DMS53 (cell line): Measurements from ENCODE around the gene ACOT8.
"Not testable (repeated sequence)": the region's sequence is repeated elsewhere in the genome, so short reads cannot be mapped to it uniquely, and the experiment has no call there.

Experiments used
- DNase-seq: peaks from one replicate; lab custom pipeline; 2025; lab: John Stamatoyannopoulos, UW

The ACOT8 gene

DNA sequence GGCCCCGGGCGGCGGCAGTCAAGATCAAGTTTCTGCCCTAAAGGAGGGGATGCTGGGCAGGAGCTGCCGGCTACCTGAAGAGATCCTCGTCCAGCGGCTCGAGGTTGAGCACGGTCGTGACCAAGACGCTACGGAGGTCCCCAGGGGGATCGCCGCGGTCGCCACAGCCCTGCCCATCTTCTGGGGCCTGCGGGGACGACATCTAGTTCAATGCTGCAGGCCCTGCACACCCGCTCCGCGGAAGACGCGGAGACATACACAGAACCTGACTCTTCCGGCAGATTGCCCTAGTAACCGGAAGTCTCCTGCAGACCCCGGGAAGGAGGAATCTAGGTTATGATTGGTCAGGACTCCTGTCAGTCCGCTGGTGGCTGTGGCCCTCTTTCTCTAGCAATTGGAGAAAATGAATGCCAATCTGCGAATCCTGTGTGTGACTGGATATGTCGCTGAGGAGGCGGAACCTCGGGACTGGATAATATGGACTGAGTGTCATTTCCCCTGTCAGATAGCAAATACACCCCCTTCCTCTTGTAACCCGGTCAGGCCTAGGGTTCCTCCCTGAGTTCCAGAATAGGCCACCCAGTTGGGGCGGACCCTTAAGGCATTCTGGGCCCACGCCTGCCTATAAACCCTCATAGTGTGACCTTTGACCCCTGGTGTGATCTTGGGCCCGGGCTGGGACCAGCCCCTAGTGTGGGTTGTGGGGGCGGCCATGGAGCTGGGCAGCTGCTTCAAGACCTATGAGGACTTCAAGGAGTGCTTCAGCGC lies at the start of gene ACOT8, which contains the start of gene ZSWIM3:
Gene ACOT8, minus strand, starts transcription at position 279 of the 768 bp plus-strand sequence. Its CDS starts 77 bp downstream, at position 202.
Gene ZSWIM3, plus strand, starts transcription at position 501 of the 768 bp plus-strand sequence. Its CDS starts 212 bp downstream, at position 713.
- peak; percentile 100 for DNase-seq

DNA sequence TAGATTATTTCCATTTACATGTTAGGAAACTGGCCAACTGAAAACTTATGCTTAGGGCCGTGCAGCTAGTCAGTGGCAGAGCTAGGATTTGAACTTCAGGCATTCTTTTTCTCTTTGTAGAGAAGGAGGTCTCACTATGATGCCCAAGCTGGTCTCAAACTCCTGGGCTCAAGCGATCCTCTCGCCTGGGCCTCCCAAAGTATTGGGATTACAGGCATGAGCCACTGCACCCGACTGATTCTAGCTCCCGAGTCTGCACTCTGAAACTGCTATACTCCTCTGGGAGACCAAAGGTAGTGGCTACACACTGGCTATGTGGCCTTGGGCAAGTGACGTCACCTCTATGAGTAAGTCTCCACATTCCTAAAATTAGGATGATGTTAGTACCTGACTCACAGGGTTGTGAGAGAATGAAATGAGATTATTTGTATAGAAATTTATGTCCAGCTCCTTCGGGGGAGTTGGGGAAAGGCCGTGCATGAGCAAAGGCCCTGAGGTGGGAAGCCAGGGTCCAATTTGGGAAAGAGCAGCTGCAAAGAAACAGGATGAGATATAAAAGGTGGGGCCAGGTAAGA lies 48.4 kb upstream of the ACOT8 start:
- DNase-seq = no peak

DNA sequence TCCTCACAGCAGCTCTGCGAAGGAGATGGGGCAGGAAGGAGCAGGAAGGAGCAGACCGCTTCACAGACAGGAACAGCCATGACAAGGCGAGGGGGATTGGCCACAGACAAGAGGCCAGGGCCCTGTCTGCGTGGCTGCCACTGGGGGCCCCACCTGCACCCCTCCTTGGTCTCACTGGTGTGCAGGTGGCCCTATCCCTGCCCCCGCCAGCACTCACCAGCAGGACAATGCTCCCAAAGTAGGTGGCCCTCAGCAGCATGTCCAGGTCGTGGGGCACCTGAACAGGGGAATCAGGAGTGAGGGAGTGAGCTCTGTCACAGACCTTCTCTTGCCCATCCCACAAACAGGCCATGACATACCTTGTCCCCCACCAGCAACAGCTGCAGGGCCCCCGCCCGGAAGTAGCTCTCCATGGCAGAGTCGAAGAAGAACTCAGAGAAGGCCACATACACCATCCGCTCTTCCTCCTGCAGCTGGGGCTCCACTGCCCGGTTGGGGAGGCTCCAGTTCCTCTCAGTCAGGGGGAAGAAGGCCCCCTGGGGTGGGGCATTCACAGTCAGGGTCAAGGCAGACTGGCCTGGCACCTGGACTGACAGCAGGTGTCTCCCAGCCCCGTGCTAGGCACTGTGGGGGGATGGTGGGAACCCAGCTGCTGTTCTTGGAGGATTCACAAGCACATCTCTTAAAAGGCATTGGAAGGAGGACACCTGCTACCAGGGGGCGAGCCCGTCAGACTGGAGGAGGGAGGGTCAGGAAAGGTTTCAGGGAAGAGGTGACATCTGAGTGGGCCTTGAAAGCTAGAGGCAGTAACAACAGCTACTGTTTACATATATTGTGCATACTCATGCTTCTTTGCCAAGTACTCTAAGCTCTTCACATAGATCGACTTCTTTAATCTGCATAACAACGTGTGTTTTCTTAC lies 47.7 kb upstream of the ACOT8 start:
- DNase-seq = no peak

DNA sequence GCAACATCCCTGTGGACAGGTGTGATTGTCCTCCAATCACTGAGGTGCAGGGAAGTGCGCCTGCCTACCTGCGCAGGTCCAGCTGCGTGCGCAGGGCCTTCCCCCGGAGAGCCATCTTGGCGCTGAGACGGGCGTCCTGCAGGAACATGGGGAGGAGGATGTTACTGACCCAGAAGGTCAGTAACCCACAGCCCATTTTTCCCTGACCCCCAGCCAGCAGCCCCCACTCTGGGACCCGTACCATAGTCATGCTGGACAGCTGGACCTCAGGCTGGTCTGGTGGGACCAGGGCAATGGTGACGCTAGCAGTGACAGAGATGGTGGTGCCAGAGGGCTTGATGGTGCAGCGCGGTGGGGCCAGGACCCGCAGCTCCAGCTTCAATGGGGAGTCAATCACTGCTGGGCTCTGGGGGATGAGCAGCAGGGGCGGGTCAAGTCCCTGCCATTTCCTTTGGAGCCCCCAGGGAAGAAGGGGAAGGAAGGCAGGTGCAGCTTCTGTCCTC lies 45.1 kb upstream of the ACOT8 start:
- DNase-seq = no peak

DNA sequence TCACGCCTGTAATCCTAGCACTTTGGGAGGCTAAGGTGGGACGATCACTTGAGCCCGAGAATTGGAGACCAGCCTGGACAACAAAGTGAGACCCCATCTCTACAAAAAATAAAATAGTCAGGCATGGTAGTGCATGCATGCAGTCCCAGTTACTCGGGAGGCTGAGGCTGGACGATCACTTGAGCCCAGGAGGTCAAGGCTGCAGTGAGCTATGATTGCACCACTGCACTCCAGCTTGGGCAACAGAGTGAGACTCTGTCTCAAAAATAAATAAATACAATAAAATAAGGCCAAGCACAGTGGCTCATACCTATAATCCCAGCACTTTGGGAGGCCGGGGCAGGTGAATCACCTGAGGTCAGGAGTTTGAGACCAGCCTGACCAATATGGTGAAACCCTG lies 44.1 kb upstream of the ACOT8 start:
- not testable (repeated sequence) for DNase-seq

DNA sequence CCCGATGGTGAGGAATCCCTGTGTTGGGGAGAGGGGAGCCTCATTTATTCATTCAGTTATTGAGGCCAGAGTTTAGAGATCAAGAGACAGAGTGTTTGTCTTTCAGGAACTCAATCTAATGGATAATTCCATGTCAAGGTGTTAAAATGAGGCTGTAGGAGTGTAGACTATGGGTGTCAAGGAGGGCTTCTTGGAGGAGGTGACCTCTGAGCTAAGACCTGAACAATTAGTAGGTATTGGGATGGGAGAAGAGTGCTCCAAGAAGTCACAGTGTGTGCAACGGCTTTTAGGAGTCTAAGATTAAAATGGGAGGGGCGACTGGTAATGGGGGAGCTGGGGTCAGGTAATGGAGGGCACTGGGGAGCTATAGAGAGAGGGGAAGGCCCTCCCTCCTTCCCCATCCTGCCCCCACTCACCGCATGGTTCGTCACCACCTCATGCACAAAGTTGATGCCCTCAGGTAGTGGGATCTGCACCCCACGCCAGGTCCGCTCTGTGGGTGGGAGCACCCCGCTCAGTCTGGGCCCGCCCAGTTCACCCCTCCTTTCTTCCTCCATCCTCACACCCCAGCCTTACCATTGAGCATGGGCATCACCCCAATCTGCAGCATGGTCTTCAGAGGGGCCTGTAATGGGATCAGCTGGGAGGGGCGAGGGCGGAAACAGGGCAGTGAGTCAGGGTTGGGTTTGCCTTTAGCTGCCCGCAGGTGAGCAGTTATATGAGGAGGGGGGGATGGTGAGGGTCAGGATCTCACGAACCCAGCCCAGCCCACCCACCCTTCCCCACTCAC lies 42.0 kb upstream of the ACOT8 start:
- DNase-seq = no peak

DNA sequence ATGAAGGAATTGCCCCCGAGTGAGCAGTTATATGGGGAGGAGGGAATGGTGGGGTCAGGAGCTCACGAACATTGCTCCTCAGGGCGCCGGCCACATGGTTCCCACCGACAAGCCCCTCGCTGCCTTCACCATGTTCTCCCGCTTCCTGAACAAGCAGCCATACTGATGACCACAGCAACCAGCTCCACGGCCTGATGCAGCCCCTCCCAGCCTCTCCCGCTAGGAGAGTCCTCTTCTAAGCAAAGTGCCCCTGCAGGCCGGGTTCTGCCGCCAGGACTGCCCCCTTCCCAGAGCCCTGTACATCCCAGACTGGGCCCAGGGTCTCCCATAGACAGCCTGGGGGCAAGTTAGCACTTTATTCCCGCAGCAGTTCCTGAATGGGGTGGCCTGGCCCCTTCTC lies 41.1 kb upstream of the ACOT8 start:
- no peak for DNase-seq

DNA sequence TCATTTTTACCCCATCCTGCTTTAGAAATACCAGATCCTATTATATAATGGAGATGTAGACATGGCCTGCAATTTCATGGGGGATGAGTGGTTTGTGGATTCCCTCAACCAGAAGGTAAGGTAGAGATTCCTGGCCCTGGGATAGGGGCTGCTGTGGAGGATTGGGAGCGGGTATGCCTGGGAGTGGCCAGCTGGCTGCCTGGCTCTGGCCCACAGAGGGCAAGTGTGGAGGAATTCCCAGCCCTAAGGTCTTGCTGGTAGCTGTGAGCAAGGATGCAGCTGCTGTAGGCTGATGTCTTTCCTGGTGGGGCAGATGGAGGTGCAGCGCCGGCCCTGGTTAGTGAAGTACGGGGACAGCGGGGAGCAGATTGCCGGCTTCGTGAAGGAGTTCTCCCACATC lies 40.5 kb upstream of the ACOT8 start:
- no peak for DNase-seq

DNA sequence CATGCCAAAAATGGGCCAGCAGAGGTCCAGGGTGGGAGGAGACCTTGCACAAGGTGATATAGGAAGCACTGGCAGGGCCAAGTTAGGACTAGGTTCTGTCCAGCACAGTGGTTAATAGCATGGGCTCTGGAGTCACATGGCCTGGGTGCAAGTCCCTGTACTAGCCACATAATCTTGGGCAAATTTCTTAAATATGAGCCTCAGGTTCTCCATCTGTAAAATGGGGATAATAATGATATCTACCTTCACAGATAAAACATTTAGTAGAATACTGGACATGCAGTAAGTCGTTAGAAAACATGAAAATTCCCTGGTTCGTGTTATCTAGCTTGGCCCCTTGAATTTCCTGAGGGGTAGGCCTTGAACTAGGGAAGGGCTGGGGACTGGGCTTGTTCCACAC lies 40.1 kb upstream of the ACOT8 start:
- no peak for DNase-seq

DNA sequence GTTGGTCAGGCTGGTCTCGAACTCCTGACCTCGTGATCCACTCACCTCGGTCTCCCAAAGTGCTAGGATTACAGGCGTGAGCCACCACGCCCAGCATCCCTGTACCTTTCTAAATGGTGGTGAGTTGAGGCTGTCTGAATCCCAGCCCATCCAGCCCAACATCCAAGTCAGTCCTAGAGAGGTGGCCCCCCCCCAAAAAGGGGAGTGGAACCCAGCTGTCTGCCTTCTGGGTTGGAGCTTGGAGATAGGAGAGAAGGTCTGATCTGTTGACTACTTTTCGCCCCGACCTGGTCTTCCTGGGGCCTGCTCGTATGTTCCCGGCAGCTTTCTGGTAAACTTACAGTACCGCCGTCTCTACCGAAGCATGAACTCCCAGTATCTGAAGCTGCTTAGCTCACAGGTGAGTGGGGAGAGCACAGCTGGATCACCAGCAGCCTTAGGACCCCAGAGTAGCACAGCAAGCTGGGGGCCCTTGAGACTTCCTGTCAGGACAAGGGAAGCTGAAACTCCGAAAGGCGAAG lies 39.5 kb upstream of the ACOT8 start:
- DNase-seq = no peak

DNA sequence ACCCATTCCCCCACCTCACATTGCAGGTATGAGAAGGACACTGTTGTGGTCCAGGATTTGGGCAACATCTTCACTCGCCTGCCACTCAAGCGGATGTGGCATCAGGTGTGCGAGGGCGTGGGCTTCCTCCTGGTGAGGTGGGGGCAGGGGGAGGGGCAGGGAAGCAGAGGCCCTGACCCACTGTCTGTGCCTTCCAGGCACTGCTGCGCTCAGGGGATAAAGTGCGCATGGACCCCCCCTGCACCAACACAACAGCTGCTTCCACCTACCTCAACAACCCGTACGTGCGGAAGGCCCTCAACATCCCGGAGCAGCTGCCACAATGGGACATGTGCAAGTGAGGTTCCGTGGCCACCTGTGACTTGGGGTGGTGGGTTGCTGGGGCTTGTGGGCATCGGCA lies 37.6 kb upstream of the ACOT8 start:
- DNase-seq = no peak

DNA sequence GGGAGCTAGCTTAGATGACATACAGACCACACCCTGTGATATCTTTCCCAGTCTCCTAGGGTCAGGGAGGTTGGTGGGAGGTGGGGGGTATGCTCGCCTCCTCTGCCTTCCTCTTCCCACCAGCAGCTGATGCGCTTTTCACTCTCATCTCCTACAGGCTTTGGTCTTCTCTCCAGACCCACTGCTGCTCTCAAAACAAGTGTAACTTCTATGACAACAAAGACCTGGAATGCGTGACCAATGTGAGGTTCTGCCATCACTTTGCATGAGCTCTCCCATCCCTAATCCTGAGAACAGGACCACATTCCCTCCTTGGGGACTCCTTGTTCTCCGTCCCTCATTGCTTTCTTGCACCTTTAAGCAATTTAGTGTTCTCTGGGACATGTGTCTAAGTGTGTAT lies 36.6 kb upstream of the ACOT8 start:
- DNase-seq = no peak

DNA sequence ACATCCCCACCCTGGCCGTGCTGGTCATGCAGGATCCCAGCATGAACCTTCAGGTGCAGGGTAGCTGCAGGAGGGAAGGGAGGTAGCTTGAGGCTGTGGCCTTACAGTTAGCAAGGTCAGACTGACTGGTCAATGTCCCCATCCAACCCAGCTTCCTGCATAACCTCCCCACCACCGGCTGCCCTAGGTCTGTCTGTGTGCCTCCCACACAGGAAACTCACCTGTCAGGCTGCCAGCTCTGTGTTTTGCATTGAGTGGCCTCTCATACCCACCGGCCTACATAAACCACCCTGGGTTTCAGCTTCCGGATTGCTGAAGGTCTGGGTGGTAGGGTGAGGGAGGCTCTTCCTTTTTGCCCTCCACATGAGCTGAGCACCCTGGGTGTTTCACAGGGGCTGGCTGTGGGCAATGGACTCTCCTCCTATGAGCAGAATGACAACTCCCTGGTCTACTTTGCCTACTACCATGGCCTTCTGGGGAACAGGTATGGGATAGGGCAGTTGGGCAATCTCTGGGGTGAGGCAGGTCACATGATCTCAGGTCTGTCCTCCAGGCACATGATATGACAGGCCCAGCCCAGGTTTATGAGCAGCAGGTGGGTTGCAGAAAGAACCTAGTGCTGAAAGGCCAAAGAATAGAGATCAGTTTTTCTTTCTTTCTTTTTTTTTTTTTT lies 35.8 kb upstream of the ACOT8 start:
- DNase-seq = no peak

DNA sequence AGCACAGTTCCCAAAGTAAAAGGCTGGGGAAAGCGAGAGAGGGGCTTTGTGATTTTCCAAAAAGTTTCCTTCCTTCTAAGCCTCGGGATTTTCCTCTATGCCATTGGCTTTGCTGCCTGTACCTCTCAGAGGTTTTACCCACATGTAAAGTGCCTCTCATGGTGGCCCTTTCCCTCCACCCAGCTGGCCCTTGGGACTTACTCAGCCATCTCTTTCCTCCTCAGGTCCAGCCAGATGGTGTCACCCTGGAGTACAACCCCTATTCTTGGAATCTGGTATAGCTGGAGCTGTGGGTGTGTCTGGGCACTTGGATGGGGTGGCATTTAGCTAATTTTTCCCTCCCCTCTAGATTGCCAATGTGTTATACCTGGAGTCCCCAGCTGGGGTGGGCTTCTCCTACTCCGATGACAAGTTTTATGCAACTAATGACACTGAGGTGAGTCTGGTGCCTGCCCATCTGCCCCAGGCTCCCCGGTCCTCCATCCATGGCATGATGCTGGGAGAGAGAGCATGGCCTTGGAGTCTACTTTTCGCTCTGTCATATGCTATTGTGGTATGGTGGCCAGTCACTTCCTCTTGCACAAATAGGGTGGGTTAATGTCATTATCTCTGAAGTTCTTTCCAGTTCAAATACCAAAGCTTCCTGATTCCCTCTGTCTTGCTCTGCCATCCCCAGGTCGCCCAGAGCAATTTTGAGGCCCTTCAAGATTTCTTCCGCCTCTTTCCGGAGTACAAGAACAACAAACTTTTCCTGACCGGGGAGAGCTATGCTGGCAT lies 35.0 kb upstream of the ACOT8 start:
- peak; percentile 50 for DNase-seq

DNA sequence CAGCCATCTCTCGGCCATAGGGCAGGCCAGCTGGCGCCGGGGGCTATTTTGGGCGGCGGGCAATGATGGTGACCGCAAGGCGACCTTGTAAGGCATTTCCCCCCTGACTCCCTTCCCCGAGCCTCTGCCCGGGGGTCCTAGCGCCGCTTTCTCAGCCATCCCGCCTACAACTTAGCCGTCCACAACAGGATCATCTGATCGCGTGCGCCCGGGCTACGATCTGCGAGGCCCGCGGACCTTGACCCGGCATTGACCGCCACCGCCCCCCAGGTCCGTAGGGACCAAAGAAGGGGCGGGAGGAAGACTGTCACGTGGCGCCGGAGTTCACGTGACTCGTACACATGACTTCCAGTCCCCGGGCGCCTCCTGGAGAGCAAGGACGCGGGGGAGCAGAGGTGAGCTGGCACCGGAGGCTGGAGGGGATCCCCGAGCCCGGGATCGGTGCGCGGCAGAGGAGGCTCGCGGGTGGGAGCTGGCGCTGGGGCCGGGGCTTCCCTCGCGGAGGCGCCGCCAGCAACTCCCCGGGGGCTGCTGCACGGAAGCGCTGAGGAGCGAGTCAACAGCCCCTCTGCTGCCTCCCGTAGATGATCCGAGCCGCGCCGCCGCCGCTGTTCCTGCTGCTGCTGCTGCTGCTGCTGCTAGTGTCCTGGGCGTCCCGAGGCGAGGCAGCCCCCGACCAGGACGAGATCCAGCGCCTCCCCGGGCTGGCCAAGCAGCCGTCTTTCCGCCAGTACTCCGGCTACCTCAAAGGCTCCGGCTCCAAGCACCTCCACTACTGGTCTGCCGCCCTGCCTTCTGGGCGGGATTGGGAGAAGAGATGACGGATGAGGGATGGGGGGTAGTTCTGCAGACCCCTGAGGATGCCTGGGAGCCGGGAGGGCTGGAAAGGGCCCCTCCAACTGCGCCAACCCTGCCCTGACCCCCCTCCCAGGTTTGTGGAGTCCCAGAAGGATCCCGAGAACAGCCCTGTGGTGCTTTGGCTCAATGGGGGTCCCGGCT lies 34.1 kb upstream of the ACOT8 start, which contains the start of the genes CTSA and NEURL2:
Gene CTSA, plus strand, starts transcription at position 351 of the 999 bp plus-strand sequence. Its CDS starts 234 bp downstream, at position 585.
Gene NEURL2, minus strand, starts transcription at position 224 of the 999 bp plus-strand sequence. Its CDS starts 217 bp downstream, at position 7.
- DNase-seq = peak; percentile 97

DNA sequence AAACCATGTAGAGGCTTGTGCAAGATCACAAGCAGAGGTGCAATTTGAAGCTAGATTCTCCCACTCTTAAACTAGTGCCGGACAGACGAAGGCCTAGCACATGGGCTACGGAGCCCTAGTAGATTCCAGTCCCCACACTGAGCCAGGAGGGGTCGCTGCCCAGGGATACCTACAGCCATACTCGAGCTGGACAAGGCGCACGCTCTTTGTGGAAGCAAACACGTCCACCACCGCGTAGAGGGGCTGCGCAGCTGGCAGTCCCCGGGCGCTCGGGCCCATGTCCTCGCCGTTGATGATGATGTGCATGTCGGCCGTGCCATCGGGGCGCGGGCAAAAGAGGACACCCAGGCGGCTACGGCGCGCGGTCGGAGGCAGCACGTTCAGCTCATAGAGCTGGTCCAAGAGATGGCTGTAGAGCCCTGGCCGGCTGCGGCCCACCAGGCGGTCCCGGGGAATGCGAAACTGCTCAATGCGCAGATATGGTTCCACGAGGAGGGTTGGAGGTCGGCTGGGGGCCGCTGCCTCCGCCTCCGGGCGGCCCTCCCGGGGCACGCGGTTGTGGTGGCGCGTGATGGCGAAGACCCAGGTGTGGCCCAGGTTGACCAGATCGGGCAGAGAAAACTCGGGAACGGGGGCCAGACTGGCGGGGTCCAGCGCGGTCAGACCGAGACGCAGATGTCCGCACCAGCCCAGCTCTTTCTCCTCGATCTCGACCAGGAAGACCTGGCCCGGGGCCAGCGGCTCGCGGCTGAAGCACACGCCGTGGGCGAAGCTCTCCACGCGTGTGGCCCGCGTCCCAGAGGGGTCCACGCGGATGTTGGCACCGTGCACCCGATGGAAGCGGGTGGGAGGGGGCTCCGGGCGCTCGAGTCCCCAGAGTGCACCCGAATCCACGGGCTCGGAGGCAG lies 33.1 kb upstream of the ACOT8 start:
- peak; percentile 93 for DNase-seq

DNA sequence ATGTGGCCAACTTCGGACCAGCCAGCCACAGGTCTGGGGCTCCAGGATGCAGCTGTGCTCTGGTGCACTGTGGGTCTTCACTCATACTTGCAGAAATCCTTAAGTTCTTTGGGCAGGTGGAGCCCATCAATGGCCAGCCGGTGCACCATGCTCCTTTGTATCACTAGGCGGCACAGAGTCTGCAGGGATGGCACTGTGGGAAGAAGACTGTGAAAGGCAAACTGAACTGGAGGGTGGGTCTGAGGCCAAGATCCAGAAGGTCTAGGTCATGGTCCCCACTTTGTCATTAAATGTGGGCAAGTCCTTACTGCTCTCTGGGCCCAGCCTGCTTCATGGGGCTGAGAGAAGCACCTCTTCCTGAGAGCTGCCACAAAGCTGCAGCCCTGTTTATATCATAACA lies 31.5 kb upstream of the ACOT8 start:
- DNase-seq = no peak
